Fibroblast of villous mesenchyme (primary cell): ENCODE data around the gene SNAI3. TPM values are rescaled to one million over a fixed set of nuclear protein-coding genes. Genes with fewer than 3 reads are reported as not detected.

Experiments
- DNase-seq: peaks from one replicate; pipeline ENCODE4 v3.0.0-alpha.2; 2010; ENCODE audit warnings: low read depth
- H3K4me3 ChIP-seq: 2 replicates; pipeline ENCODE4 v1.5.1; 2011; ENCODE audit warnings: low read depth, mild to moderate bottlenecking, low read length
- total RNA-seq: library from RNA; depleted of rRNA; stranded (reverse); fragments of >200 nt; gene quantifications from 2 replicates; pipeline ENCODE4 v1.2.3, GENCODE V29; 2012
- TF ChIP-seq, protein P1 (sequence below): IDR thresholded peaks from 2 replicates; pipeline ENCODE4 v1.5.1; 2012; ENCODE audit warnings: low read depth, mild to moderate bottlenecking, low read length; ENCODE audit not compliant: insufficient read depth

Gene SNAI3
- total RNA-seq, 1 donor, result not detected

DNA sequence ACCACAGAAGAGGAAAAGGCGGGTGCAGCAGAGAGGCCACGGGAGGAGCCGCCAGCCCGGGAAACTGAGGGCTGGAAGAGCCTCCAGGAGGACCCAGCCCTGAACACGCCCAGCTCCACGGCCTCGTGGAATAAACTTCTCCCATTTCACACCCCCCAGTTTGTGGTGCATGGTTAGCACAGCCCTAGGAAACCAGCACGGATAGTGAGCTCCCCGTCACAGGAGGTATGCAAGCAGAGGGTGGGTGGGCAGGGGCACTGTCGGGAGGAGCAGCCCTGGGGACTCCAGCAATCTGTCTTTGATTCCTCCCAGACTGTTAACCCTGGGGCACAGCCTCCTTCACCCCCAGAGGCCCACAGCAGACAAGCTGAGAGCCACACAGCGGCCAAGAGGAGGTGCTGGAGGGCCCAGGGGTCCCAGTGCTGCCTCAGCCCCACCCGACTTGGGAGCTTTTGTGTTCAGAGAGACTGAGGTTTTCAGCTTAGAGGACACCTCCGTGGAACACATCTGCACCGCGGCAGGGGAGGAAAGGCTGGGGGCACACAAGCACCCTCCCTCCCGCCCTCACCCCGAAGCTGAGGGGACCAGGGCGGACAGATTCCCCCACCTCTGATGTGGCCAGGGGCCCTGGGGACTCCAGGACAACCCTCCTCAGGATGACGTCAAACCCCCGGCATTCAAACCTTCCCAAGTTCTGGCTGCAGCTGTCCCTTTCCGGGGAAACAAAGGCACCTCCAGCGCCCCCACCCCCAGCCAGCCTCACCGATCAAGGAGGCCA lies 49.6 kb downstream of the SNAI3 start:
- no peak overlapping the region for H3K4me3 ChIP-seq
- TF ChIP-seq, protein P1, sequence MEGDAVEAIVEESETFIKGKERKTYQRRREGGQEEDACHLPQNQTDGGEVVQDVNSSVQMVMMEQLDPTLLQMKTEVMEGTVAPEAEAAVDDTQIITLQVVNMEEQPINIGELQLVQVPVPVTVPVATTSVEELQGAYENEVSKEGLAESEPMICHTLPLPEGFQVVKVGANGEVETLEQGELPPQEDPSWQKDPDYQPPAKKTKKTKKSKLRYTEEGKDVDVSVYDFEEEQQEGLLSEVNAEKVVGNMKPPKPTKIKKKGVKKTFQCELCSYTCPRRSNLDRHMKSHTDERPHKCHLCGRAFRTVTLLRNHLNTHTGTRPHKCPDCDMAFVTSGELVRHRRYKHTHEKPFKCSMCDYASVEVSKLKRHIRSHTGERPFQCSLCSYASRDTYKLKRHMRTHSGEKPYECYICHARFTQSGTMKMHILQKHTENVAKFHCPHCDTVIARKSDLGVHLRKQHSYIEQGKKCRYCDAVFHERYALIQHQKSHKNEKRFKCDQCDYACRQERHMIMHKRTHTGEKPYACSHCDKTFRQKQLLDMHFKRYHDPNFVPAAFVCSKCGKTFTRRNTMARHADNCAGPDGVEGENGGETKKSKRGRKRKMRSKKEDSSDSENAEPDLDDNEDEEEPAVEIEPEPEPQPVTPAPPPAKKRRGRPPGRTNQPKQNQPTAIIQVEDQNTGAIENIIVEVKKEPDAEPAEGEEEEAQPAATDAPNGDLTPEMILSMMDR, result no peak
- no peak for DNase-seq

DNA sequence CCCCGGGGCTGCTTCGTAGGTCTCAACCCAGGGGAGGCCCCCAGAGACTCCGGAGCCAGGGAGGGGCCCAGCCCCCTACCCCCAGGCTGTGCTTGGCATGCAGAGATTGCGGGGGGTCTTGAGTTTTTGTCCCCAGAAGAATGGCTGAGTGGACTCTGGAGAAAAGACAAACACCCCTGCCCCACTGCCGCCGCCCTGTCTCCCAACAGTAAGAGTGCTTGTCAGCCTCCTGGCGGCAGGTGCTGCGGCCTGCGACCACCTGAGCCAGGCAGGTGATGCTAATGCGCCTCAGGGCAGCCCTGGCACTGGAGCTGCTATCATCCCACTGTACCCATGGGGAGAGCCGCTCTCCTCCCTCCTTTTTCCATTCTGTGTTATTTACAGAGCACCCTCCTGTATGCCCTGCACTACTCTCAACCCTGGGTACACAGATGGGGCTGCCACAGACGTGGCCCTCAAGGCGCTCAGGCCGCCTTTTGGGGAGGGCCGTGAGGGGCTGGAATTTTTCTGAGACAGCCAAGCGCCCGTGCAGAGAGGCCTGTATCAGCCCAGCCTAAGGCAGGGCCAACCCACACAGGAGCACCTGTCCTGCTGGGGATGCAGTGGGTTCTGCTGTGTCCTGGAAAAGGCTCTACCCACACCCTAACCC lies 50.5 kb downstream of the SNAI3 start:
- no peak for DNase-seq
- TF ChIP-seq, protein P1, result no peak
- H3K4me3 ChIP-seq, result no peak overlapping the region

DNA sequence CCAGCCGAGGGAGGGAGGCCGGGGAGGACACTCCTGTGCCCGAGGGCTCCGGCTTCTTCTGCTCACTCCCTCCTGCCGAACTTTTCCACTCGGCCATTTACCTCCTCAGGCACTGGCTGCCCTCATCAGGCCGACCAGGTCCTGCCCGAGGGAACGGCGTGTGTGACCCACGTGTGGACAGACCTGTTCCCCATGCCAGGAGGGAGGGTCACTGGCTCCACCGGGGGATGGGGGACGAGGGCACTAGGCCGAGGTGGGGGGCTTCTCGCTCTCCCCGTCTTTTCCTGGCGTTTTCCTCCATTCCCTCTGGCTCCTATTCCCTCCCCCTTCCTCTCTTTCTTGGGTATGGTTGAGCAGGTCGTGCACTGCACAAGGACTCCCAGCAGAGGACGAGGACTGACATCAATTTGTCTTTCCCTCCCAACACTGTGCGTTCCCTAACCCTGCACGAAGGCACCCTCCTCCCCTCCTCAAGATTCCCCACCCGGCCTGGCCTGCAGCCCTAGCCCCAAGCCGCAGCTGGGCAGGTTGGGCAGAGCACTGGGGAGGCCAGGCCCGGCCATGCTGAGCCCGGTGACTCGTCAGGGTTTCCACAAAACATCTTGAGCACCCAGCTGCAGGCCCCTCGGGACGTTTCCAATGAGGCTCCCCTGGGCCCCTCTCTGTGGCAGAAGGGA lies 51.2 kb downstream of the SNAI3 start:
- DNase-seq, result peak; percentile 40
- TF ChIP-seq, protein P1, result no peak
- H3K4me3 ChIP-seq, result peak overlapping the region; percentile 58

DNA sequence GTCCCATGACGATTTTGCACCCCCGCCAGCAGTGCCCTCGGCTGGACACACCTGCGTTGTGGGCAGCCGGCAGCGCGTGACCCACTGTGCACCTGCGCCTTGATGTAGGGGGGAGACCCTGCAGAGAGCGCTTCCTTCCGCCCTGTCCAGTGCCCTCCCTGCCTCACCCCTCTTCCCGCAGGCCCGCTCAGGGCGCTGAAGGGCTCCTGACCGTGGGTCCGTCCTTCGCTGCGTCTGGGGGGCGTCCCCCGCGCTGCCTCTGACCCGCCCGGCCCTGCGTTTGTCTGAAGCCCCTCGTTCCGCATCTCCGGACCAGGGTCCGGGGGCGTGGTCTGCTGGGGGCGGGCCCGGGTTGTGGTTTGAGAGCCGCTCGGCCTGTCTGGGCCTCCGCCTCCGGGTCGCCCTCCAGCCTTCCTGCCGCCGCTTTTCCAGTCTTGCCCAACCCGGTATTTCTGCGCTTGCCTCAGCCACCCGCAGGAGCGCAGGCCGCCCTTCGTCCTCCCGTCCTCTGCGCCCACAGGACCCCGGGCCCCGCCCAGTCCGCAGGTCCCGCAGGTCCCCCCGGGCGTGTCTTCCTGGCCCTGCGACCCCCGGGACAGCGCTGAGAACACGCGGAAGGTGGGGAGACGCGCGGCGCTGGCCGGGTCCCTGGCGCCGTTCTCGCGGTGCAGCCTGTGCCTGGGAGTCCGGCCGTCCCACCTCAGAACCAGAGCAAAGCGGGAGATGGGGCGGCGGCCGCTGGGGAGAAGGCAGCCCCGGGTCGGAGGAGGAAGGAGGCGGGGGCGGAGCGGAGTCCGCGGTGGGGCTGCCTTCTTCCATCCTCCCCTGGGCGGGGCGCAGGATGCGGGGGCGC lies 51.9 kb downstream of the SNAI3 start:
- DNase-seq, result peak; percentile 65
- H3K4me3 ChIP-seq, result peak overlapping the region; percentile 58
- TF ChIP-seq, protein P1, result no peak

DNA sequence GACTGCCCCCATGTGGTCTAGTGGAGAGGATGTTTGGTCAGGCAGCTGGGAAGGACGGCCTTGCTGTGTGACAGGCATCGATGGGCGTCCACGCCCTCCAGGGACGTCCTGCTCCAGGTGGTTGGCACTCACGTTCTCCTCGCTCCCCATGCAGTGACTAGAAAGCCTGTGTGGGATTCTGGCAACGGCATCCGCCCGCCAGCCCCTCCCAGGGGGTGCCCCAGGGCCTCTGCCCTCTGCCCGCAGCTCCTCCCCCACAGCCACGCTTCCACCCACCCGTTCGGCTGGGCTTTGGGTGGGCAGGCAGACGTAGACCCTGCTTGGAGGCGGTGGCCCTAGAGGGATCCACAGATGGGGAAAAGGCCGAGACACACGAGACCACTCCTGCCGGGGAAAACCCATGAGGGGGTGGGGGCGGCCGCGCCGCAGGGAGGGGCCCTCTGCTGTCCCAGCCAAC lies 52.6 kb downstream of the SNAI3 start:
- TF ChIP-seq, protein P1, result peak; percentile 39
- peak overlapping the region; percentile 58 for H3K4me3 ChIP-seq
- DNase-seq, result peak; percentile 44

DNA sequence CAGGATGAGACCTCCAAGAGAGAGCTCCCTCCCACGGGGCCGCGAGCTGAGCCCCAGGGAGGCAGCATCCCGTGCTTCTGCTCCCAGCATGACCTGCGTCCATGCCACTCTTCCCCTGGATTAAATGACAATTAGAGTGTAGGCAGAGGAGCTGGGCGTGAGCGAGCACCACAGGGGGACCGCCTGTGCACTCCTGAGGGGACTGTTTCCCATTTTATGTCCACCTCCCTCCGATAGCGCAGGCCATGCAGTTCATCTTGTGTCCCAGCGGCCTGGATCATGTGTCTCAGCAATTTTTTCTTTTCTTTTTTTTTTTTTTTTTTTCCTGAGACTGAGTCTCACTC lies 53.7 kb downstream of the SNAI3 start:
- DNase-seq, result no peak
- H3K4me3 ChIP-seq, result no peak overlapping the region
- TF ChIP-seq, protein P1, result no peak
